H9 (cell line): ENCODE data around the gene AEBP2. TPM values are rescaled to one million over a fixed set of nuclear protein-coding genes. Genes with fewer than 3 reads are reported as not detected.

Source experiments
- DNase-seq: peaks from one replicate; pipeline ENCODE4 v3.0.0-alpha.2; 2017
- H2AFZ ChIP-seq: one replicate; pipeline ENCODE4 v1.6.1; 2013; ENCODE audit warnings: mild to moderate bottlenecking, low read length, control low read depth, moderate library complexity
- H2AK5ac ChIP-seq: 2 replicates; pipeline ENCODE4 v1.6.1; 2013; ENCODE audit warnings: low read length, control low read depth, mixed read lengths; ENCODE audit not compliant: insufficient read length
- H2BK120ac ChIP-seq: one replicate; pipeline ENCODE4 v1.6.1; 2013; ENCODE audit warnings: low read depth, mild to moderate bottlenecking, low read length, control low read depth, inconsistent platforms; ENCODE audit not compliant: poor library complexity, severe bottlenecking
- H2BK12ac ChIP-seq: 2 replicates; pipeline ENCODE4 v1.6.1; 2013; ENCODE audit warnings: low read length, control low read depth, mixed read lengths, low read depth; ENCODE audit not compliant: insufficient read length
- H2BK15ac ChIP-seq: 2 replicates; pipeline ENCODE4 v1.6.1; 2013; ENCODE audit warnings: low read depth, low read length, control low read depth
- H2BK20ac ChIP-seq: one replicate; pipeline ENCODE4 v1.6.1; 2013; ENCODE audit warnings: low read depth, mild to moderate bottlenecking, low read length, control low read depth, inconsistent platforms; ENCODE audit not compliant: poor library complexity, severe bottlenecking
- H2BK5ac ChIP-seq: 2 replicates; pipeline ENCODE4 v1.6.1; 2013; ENCODE audit warnings: low read length, control low read depth, mixed read lengths; ENCODE audit not compliant: insufficient read length
- H3K14ac ChIP-seq: 2 replicates; pipeline ENCODE4 v1.6.1; 2013; ENCODE audit warnings: low read length, control low read depth; ENCODE audit not compliant: insufficient read depth
- H3K18ac ChIP-seq: 2 replicates; pipeline ENCODE4 v1.6.1; 2013; ENCODE audit warnings: low read depth, mild to moderate bottlenecking, mixed read lengths, low read length, control low read depth; ENCODE audit not compliant: insufficient read length
- H3K23ac ChIP-seq: 2 replicates; pipeline ENCODE4 v1.6.1; 2013; ENCODE audit warnings: low read length, control low read depth, mixed read lengths, low read depth; ENCODE audit not compliant: insufficient read length
- H3K23me2 ChIP-seq: 2 replicates; pipeline ENCODE4 v1.6.1; 2013; ENCODE audit warnings: low read depth, mild to moderate bottlenecking, mixed read lengths, low read length, control low read depth; ENCODE audit not compliant: insufficient read length, poor library complexity, severe bottlenecking
- H3K27ac ChIP-seq: 2 replicates; pipeline ENCODE4 v1.5.1; 2013; ENCODE audit warnings: low read length, control low read depth, mixed read lengths, low read depth; ENCODE audit not compliant: insufficient read length
- H3K27me3 ChIP-seq: 2 replicates; pipeline ENCODE4 v1.6.1; 2013; ENCODE audit warnings: low read length, control low read depth, inconsistent platforms; ENCODE audit not compliant: insufficient read depth
- H3K4ac ChIP-seq: 2 replicates; pipeline ENCODE4 v1.6.1; 2013; ENCODE audit warnings: low read depth, mild to moderate bottlenecking, control low read depth, inconsistent platforms, low read length, moderate library complexity
- H3K4me1 ChIP-seq: 2 replicates; pipeline ENCODE4 v1.6.1; 2013; ENCODE audit warnings: low read length, control low read depth, inconsistent platforms; ENCODE audit not compliant: insufficient read depth
- H3K4me2 ChIP-seq: 2 replicates; pipeline ENCODE4 v1.6.1; 2013; ENCODE audit warnings: low read length, control low read depth, mixed read lengths; ENCODE audit not compliant: insufficient read length, insufficient read depth
- H3K56ac ChIP-seq: 2 replicates; pipeline ENCODE4 v1.6.1; 2013; ENCODE audit warnings: low read depth, mild to moderate bottlenecking, mixed read lengths, low read length, control low read depth; ENCODE audit not compliant: insufficient read length
- H3K79me1 ChIP-seq: 2 replicates; pipeline ENCODE4 v1.6.1; 2013; ENCODE audit warnings: low read depth, mild to moderate bottlenecking, moderate library complexity, low read length, control low read depth, inconsistent platforms; ENCODE audit not compliant: insufficient read depth, poor library complexity, severe bottlenecking
- H3K79me2 ChIP-seq: 2 replicates; pipeline ENCODE4 v1.6.1; 2013; ENCODE audit warnings: low read length, control low read depth, inconsistent platforms; ENCODE audit not compliant: insufficient read depth
- H3K9ac ChIP-seq: 2 replicates; pipeline ENCODE4 v1.6.1; 2013; ENCODE audit warnings: low read length, control low read depth, mixed read lengths; ENCODE audit not compliant: insufficient read length; ENCODE audit errors: extremely low read depth
- H3K9me3 ChIP-seq: one replicate; pipeline ENCODE4 v1.6.1; 2013; ENCODE audit warnings: low read depth, low read length, inconsistent platforms; ENCODE audit not compliant: control insufficient read depth
- H3T11ph ChIP-seq: one replicate; pipeline ENCODE4 v1.6.1; 2013; ENCODE audit warnings: mild to moderate bottlenecking, low read length, control low read depth, inconsistent platforms
- H4K20me1 ChIP-seq: one replicate; pipeline ENCODE4 v1.6.1; 2013; ENCODE audit not compliant: control insufficient read depth, insufficient read length, insufficient read depth
- H4K5ac ChIP-seq: 2 replicates; pipeline ENCODE4 v1.6.1; 2013; ENCODE audit warnings: low read depth, mild to moderate bottlenecking, mixed read lengths, low read length, control low read depth; ENCODE audit not compliant: insufficient read length
- H4K8ac ChIP-seq: replicated peaks from 2 replicates; pipeline ENCODE4 v1.6.1; 2013; ENCODE audit warnings: low read length, control low read depth, mixed read lengths, low read depth; ENCODE audit not compliant: insufficient read length
- H4K91ac ChIP-seq: 2 replicates; pipeline ENCODE4 v1.6.1; 2013; ENCODE audit warnings: low read depth, mild to moderate bottlenecking, moderate library complexity, mixed read lengths, low read length, control low read depth; ENCODE audit not compliant: insufficient read length
- H3K27ac Mint-ChIP-seq, 3 experiments: 2 replicates in 2 of 3; 3 replicates in 1 of 3; pipeline ENCODE4 v1.8.0; 2020 to 2021; ENCODE audit warnings: mixed read lengths in 3 of 3, mild to moderate bottlenecking in 1 of 3, moderate library complexity in 1 of 3
- H3K27me3 Mint-ChIP-seq: 2 replicates; pipeline ENCODE4 v1.8.0; 2021; ENCODE audit warnings: low read depth, mild to moderate bottlenecking, moderate library complexity, mixed read lengths
- H3K36me3 Mint-ChIP-seq, 3 experiments: 2 replicates in 2 of 3; 3 replicates in 1 of 3; pipeline ENCODE4 v1.8.0; 2020 to 2021; ENCODE audit warnings: low read depth in 3 of 3, mixed read lengths in 3 of 3; ENCODE audit not compliant: insufficient read depth in 1 of 3
- H3K4me1 Mint-ChIP-seq, 2 experiments: 2 replicates each; pipeline ENCODE4 v1.8.0; 2020; ENCODE audit warnings: mixed read lengths in 2 of 2
- H3K4me3 Mint-ChIP-seq, 2 experiments: 2 replicates in 1 of 2; 3 replicates in 1 of 2; pipeline ENCODE4 v1.8.0; 2020 to 2021; ENCODE audit warnings: mild to moderate bottlenecking in 2 of 2, mixed read lengths in 2 of 2, moderate library complexity in 1 of 2
- H3K9me3 Mint-ChIP-seq, 2 experiments: 2 replicates in 1 of 2; 3 replicates in 1 of 2; pipeline ENCODE4 v1.8.0; 2020; ENCODE audit warnings: mild to moderate bottlenecking in 2 of 2, mixed read lengths in 2 of 2, moderate library complexity in 1 of 2
- WGBS: extraction: QIAGEN DNeasy Blood & Tissue Kit; methylation state at CpG from one replicate; pipeline ENCODE4 v1.1.7; 2013; ENCODE audit warnings: missing lambda C conversion rate, low lambda C conversion rate, mixed read lengths; ENCODE audit not compliant: insufficient read length; ENCODE audit errors: extremely low coverage; 5-methylcytosine and 5-hydroxymethylcytosine counted together
- total RNA-seq: library from RNA; stranded (reverse); gene quantifications from 2 replicates; pipeline ENCODE4 v1.2.1, GENCODE V29; 2021
- TF ChIP-seq, protein P1 (sequence below): fragments of 200-600 bp; sonication (generic); conservative IDR thresholded peaks from 3 replicates; pipeline ENCODE4 v1.8.0; 2021; ENCODE audit warnings: antibody characterized with exemption, mild to moderate bottlenecking

AEBP2 gene
- total RNA-seq, 1 experiment from 2014 or later: 82.8 TPM

DNA sequence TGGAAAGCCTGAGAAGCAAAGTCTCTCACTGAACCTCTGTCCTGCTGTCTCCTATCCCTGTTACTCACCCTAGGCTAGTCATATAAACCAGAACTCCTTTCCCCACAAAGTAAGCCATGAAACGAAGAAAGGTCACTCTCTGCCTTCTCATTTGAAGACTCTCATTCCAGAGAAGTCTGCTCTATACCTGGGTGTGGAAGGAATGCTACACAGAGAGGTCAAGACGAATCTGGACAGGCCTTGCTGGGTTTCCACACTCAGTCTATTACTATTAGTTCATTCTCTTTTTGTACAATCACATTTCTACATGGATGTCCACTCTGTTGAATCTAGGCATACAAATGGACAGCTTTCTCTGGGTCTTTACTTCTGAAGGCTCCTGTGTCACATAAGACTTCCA, 2.4 kb upstream of the AEBP2 start:
- Mint-ChIP-seq H3K4me3 (no peak overlapping the region), H3K9me3 (peaks cover 6% of the 10 kb centered on the region in 2 experiments; a peak in 4 of 5 replicates), H3K36me3 (peaks cover 16 to 26% (median 22%) of the 10 kb centered on the region in 3 experiments), H3K27ac (peak overlapping the region; percentile 42 to 64 (median 43); a peak in 4 of 7 replicates), H3K4me1 (peaks cover 44 to 48% of the 10 kb centered on the region in 2 experiments), H3K27me3 (no peaks in the 10 kb centered on the region; the same call in 1 of the 2 replicates)
- Histone ChIP-seq H3K23ac (no peak overlapping the region), H3K79me2 (peaks cover 20% of the 10 kb centered on the region; the same call in 1 of the 2 replicates), H3K79me1 (no peaks in the 10 kb centered on the region), H4K20me1 (no peaks in the 10 kb centered on the region), H3K4me2 (no peak overlapping the region), H3K23me2 (no peaks in the 10 kb centered on the region), H2AK5ac (no peak overlapping the region), H3K27me3 (no peaks in the 10 kb centered on the region), H4K5ac (no peak overlapping the region), H3K9me3 (no peaks in the 10 kb centered on the region), H2BK5ac (no peak overlapping the region), H3K9ac (no peak overlapping the region), H3K27ac (peak overlapping the region; percentile 48), H2AFZ (no peak overlapping the region), H2BK20ac (no peak overlapping the region), H4K8ac (no peak overlapping the region), H3T11ph (no peak overlapping the region), H2BK12ac (no peak overlapping the region), H2BK15ac (no peak overlapping the region), H2BK120ac (no peak overlapping the region), H3K4ac (no peak overlapping the region), H3K14ac (no peak overlapping the region), H4K91ac (no peak overlapping the region), H3K4me1 (peaks cover 4% of the 10 kb centered on the region; the same call in 1 of the 2 replicates), H3K56ac (no peak overlapping the region), H3K18ac (no peak overlapping the region)
- DNase-seq: no peak
- no CpG with 5 or more reads among the region's 2 CpGs for WGBS
- TF ChIP-seq, protein P1, sequence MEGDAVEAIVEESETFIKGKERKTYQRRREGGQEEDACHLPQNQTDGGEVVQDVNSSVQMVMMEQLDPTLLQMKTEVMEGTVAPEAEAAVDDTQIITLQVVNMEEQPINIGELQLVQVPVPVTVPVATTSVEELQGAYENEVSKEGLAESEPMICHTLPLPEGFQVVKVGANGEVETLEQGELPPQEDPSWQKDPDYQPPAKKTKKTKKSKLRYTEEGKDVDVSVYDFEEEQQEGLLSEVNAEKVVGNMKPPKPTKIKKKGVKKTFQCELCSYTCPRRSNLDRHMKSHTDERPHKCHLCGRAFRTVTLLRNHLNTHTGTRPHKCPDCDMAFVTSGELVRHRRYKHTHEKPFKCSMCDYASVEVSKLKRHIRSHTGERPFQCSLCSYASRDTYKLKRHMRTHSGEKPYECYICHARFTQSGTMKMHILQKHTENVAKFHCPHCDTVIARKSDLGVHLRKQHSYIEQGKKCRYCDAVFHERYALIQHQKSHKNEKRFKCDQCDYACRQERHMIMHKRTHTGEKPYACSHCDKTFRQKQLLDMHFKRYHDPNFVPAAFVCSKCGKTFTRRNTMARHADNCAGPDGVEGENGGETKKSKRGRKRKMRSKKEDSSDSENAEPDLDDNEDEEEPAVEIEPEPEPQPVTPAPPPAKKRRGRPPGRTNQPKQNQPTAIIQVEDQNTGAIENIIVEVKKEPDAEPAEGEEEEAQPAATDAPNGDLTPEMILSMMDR: no peak
